Neural cell (in vitro differentiated cells): ENCODE data around the gene FHIT.

ENCODE experiments used
- MXI1 ChIP-seq: fragments of 450-650 bp; conservative IDR thresholded peaks from 2 replicates; pipeline ENCODE4 v1.6.1; 2014; ENCODE audit warnings: antibody characterized with exemption, mild to moderate bottlenecking; ENCODE audit not compliant: poor library complexity, severe bottlenecking
- POLR2AphosphoS5 ChIP-seq: IDR thresholded peaks from 2 replicates; pipeline ENCODE4 v1.6.1; 2012
- SMC3 ChIP-seq: fragments of 450-650 bp; conservative IDR thresholded peaks from 2 replicates; pipeline ENCODE4 v1.6.1; 2014; ENCODE audit warnings: antibody characterized with exemption, mild to moderate bottlenecking, moderate library complexity; ENCODE audit not compliant: poor library complexity
- TAF1 ChIP-seq: IDR thresholded peaks from 2 replicates; pipeline ENCODE4 v1.6.1; 2012; ENCODE audit warnings: low read depth
- TF ChIP-seq, protein P1 (sequence below): fragments of 450-650 bp; IDR thresholded peaks from 2 replicates; pipeline ENCODE4 v1.5.1; 2014; ENCODE audit warnings: antibody characterized with exemption, mild to moderate bottlenecking, moderate library complexity; ENCODE audit not compliant: poor library complexity, severe bottlenecking

DNA sequence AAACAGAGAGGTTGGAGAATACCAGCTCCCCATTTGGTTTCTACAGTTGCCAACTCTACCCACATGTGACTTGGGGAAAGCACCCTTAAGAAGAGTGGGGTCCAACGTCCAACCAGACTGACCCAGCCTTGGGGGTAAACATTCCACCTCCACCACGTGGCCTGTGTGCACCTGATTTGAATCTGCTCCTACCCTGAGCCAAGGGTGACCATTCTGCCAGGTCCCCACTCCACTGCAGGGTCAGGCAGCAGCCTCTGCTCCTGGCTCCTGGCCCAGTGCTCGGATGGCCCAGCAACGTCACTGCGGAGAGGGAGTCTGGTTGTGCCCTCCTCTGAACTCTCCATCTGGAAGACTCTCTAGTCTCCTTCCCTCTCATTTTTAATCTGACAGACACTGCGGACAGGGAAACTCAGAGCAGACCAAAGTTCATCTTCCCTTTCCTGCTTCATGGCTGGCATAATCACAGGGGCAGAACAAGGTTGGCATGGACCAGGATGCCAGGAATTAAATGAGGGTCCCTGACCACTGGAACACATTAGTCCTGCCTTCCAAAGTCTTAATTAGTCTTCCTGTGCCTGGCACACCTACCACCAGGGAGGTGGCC is 29.4 kb downstream of the FHIT start:
- TF ChIP-seq, protein P1, sequence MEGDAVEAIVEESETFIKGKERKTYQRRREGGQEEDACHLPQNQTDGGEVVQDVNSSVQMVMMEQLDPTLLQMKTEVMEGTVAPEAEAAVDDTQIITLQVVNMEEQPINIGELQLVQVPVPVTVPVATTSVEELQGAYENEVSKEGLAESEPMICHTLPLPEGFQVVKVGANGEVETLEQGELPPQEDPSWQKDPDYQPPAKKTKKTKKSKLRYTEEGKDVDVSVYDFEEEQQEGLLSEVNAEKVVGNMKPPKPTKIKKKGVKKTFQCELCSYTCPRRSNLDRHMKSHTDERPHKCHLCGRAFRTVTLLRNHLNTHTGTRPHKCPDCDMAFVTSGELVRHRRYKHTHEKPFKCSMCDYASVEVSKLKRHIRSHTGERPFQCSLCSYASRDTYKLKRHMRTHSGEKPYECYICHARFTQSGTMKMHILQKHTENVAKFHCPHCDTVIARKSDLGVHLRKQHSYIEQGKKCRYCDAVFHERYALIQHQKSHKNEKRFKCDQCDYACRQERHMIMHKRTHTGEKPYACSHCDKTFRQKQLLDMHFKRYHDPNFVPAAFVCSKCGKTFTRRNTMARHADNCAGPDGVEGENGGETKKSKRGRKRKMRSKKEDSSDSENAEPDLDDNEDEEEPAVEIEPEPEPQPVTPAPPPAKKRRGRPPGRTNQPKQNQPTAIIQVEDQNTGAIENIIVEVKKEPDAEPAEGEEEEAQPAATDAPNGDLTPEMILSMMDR = no peak
- TF ChIP-seq TAF1 (no peak), SMC3 (no peak), MXI1 (no peak), POLR2AphosphoS5 (no peak)
